Measurements from ENCODE around the gene ARHGAP26. TPM values are rescaled to one million over a fixed set of nuclear protein-coding genes. Genes with fewer than 3 reads are reported as not detected.
"Not testable (repeated sequence)": the region's sequence is repeated elsewhere in the genome, so short reads cannot be mapped to it uniquely, and the experiment has no call there.

The ARHGAP26 gene
- total and polyA plus RNA-seq, 4 donors, result 1.8 to 16.7 (median 4.1) TPM

DNA sequence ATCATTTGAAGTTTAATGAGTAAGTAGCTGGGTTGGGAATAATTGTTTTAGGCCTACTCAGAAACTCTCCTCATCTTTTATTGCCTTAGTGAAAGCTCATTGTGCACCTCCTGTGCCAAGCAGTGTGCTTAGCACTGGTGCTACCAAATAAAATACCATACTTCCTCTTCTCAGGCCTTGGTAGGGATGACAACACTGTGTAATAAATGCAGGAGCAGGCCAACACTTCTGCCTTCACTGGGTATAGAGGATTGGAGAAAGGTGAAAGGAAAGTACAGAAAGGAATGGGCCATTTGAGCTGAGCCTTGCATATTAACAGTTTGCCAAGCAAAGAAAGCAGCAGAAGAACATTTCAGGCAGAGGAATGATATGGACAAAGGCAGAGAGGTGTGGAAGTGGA lies 347.6 kb downstream of the ARHGAP26 start:
- Histone ChIP-seq H3K4me3 (ENCODE audit: low read depth in 1 of 3, low read length in 3 of 3) (no peak overlapping the region), H3K9ac (ENCODE audit: low read depth in 1 of 2, low read length in 2 of 2) (no peak overlapping the region), H3K9me3 (ENCODE audit: control insufficient read depth in 4 of 4, low read length in 3 of 4) (no peaks in the 10 kb centered on the region), H3K27ac (ENCODE audit: low read depth in 1 of 2, low read length in 2 of 2) (no peak overlapping the region), H3K36me3 (ENCODE audit: control insufficient read depth in 4 of 4, insufficient read depth in 3 of 4, low read depth in 1 of 4, low read length in 3 of 4) (peaks cover 0 to 3% (median 0%) of the 10 kb centered on the region in 4 donors), H3K27me3 (ENCODE audit: control insufficient read depth in 4 of 4, insufficient read depth in 4 of 4, low read length in 3 of 4) (no peaks in the 10 kb centered on the region), H3K4me1 (ENCODE audit: control insufficient read depth in 4 of 4, insufficient read depth in 4 of 4, low read length in 3 of 4) (peaks cover 0 to 5% (median 0%) of the 10 kb centered on the region in 4 donors)
- TF ChIP-seq, protein P1, sequence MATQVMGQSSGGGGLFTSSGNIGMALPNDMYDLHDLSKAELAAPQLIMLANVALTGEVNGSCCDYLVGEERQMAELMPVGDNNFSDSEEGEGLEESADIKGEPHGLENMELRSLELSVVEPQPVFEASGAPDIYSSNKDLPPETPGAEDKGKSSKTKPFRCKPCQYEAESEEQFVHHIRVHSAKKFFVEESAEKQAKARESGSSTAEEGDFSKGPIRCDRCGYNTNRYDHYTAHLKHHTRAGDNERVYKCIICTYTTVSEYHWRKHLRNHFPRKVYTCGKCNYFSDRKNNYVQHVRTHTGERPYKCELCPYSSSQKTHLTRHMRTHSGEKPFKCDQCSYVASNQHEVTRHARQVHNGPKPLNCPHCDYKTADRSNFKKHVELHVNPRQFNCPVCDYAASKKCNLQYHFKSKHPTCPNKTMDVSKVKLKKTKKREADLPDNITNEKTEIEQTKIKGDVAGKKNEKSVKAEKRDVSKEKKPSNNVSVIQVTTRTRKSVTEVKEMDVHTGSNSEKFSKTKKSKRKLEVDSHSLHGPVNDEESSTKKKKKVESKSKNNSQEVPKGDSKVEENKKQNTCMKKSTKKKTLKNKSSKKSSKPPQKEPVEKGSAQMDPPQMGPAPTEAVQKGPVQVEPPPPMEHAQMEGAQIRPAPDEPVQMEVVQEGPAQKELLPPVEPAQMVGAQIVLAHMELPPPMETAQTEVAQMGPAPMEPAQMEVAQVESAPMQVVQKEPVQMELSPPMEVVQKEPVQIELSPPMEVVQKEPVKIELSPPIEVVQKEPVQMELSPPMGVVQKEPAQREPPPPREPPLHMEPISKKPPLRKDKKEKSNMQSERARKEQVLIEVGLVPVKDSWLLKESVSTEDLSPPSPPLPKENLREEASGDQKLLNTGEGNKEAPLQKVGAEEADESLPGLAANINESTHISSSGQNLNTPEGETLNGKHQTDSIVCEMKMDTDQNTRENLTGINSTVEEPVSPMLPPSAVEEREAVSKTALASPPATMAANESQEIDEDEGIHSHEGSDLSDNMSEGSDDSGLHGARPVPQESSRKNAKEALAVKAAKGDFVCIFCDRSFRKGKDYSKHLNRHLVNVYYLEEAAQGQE (IDR thresholded peaks at IDR 0.05), result no peak
- no peak for TF ChIP-seq RAD21 (IDR thresholded peaks at IDR 0.05)
- no peak for DNase-seq (ENCODE audit: low spot score)

DNA sequence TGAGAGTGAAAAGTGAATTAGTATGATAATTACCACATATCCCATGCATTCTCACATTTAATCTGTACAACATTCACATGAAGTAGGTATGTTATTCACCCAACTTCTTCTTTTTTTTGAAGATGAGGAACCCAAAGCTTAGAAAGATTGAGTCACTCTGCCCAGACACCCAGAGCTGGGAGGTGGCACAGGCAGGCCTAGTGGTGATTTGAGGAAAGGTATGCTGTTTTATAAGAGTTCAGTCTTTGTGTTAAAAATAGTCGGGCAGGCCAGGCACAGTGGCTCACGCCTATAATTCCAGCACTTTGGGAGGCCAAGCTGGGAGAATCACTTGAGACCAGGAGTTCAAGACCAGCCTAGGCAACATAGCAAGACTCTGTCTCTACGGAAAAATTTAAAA lies 348.0 kb downstream of the ARHGAP26 start:
- H3K4me3 ChIP-seq (ENCODE audit: low read depth in 1 of 3, low read length in 3 of 3), result no peak overlapping the region
- 92% methylated on average over 3 of the region's 3 CpGs for WGBS
- H3K36me3 ChIP-seq (ENCODE audit: control insufficient read depth in 4 of 4, insufficient read depth in 3 of 4, low read depth in 1 of 4, low read length in 3 of 4), result peaks cover 0 to 3% (median 0%) of the 10 kb centered on the region in 4 donors
- DNase-seq (ENCODE audit: low spot score), result no peak
- TF ChIP-seq TAF1 (conservative IDR thresholded peaks at IDR 0.05) (no peak), FOXA2 (IDR thresholded peaks at IDR 0.05) (no peak), HNF4G (IDR thresholded peaks at IDR 0.05) (no peak), HNF4A (conservative IDR thresholded peaks at IDR 0.05) (no peak), JUND (IDR thresholded peaks at IDR 0.05) (no peak), ZBTB33 (IDR thresholded peaks at IDR 0.05) (no peak), FOXA1 (IDR thresholded peaks at IDR 0.05) (no peak), YY1 (IDR thresholded peaks at IDR 0.05) (no peak), SP1 (IDR thresholded peaks at IDR 0.05) (no peak), EGR1 (IDR thresholded peaks at IDR 0.05; ENCODE audit: low read depth in 2 of 2) (no peak), NR2F2 (IDR thresholded peaks at IDR 0.05) (no peak), CTCF (IDR thresholded peaks at IDR 0.05; ENCODE audit: low read depth, low read length, missing input control) (no peak), RAD21 (IDR thresholded peaks at IDR 0.05) (no peak), RXRA (IDR thresholded peaks at IDR 0.05) (no peak)
- TF ChIP-seq, protein P1 (IDR thresholded peaks at IDR 0.05), result no peak
- TF ChIP-seq, protein P2, sequence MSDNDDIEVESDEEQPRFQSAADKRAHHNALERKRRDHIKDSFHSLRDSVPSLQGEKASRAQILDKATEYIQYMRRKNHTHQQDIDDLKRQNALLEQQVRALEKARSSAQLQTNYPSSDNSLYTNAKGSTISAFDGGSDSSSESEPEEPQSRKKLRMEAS (IDR thresholded peaks at IDR 0.05), result no peak
- TF ChIP-seq, protein P3, sequence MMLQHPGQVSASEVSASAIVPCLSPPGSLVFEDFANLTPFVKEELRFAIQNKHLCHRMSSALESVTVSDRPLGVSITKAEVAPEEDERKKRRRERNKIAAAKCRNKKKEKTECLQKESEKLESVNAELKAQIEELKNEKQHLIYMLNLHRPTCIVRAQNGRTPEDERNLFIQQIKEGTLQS (IDR thresholded peaks at IDR 0.05), result no peak
- no peak overlapping the region for H3K9ac ChIP-seq (ENCODE audit: low read depth in 1 of 2, low read length in 2 of 2)
- no peaks in the 10 kb centered on the region for H3K27me3 ChIP-seq (ENCODE audit: control insufficient read depth in 4 of 4, insufficient read depth in 4 of 4, low read length in 3 of 4)
- peaks cover 0 to 5% (median 0%) of the 10 kb centered on the region in 4 donors for H3K4me1 ChIP-seq (ENCODE audit: control insufficient read depth in 4 of 4, insufficient read depth in 4 of 4, low read length in 3 of 4)
- H3K9me3 ChIP-seq (ENCODE audit: control insufficient read depth in 4 of 4, low read length in 3 of 4), result no peaks in the 10 kb centered on the region
- no peak overlapping the region for H3K27ac ChIP-seq (ENCODE audit: low read depth in 1 of 2, low read length in 2 of 2)

- H3K4me3 ChIP-seq (ENCODE audit: low read depth in 1 of 3, low read length in 3 of 3); H3K9me3 ChIP-seq (ENCODE audit: control insufficient read depth in 4 of 4, low read length in 3 of 4); H3K27me3 ChIP-seq (ENCODE audit: control insufficient read depth in 4 of 4, insufficient read depth in 4 of 4, low read length in 3 of 4); H3K4me1 ChIP-seq (ENCODE audit: control insufficient read depth in 4 of 4, insufficient read depth in 4 of 4, low read length in 3 of 4); H3K36me3 ChIP-seq (ENCODE audit: control insufficient read depth in 4 of 4, insufficient read depth in 3 of 4, low read depth in 1 of 4, low read length in 3 of 4); DNase-seq (ENCODE audit: low spot score); H3K9ac ChIP-seq (ENCODE audit: low read depth in 1 of 2, low read length in 2 of 2); H3K27ac ChIP-seq (ENCODE audit: low read depth in 1 of 2, low read length in 2 of 2): not testable (repeated sequence)
- WGBS, result 85% methylated on average over 3 of the region's 3 CpGs
These were observed 348.6 kb downstream of the ARHGAP26 start for GRCh38 chr5:143118818-143119217.

Data from liver (tissue), 9 donors.